Measurements from ENCODE around the gene ALDH2.

GRCh38 chr12:111785651-111786050 is 18.9 kb downstream of the ALDH2 start:
- no peak for TF ChIP-seq CTCF (IDR thresholded peaks at IDR 0.05)
- TF ChIP-seq POLR2A (IDR thresholded peaks at IDR 0.05), result no peak

Data from uterus (tissue), 2 donors.